Vagina (tissue), 2 donors: Measurements from ENCODE around the gene S100A12.

Experiments
- POLR2A ChIP-seq, 2 donors: fragments of 450-650 bp; IDR thresholded peaks; one replicate each; pipeline ENCODE4 v1.6.1; 2017; ENCODE audit warnings: antibody characterized with exemption in 2 of 2, mild to moderate bottlenecking in 2 of 2, moderate library complexity in 2 of 2
- POLR2AphosphoS5 ChIP-seq, 2 donors: sonication (generic); formaldehyde crosslinking; IDR thresholded peaks; one replicate each; pipeline ENCODE4 v1.9.0; 2017; ENCODE audit warnings: antibody characterized with exemption in 2 of 2, mild to moderate bottlenecking in 2 of 2, low read depth in 1 of 2; ENCODE audit not compliant: insufficient read depth in 1 of 2
- TF ChIP-seq, protein P1 (sequence below), 3 experiments: fragments of 450-650 bp in 2 of 3; fragments of 200-600 bp in 1 of 3; sonication (generic) in 1 of 3; IDR thresholded peaks; one replicate each; pipeline ENCODE4 v1.5.1; 2017 to 2019; ENCODE audit warnings: antibody characterized with exemption in 3 of 3, mild to moderate bottlenecking in 2 of 3, moderate library complexity in 2 of 3

DNA sequence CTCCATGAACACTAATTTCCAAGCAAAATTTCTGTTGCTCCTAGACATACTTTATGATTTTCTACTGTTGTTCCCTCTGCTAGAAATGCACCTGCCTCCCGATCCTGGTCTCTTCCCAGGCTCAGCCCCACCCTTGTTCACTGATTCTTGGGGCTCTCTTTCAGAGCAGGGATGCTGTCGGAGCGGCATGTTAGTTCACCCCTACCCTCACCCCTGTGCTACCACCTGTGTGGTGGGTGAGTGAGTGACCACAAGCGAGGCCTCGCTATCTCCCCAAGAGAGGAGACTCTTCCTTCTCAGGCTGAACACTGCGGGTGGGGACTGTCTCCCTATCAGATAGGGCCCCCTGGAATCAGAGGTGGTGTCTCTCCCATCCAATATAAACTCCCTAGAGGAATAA lies 20.4 kb upstream of the S100A12 start:
- TF ChIP-seq POLR2AphosphoS5 (IDR thresholded peaks at IDR 0.05; ENCODE audit: insufficient read depth in 1 of 2, low read depth in 1 of 2) = no peak
- TF ChIP-seq, protein P1, sequence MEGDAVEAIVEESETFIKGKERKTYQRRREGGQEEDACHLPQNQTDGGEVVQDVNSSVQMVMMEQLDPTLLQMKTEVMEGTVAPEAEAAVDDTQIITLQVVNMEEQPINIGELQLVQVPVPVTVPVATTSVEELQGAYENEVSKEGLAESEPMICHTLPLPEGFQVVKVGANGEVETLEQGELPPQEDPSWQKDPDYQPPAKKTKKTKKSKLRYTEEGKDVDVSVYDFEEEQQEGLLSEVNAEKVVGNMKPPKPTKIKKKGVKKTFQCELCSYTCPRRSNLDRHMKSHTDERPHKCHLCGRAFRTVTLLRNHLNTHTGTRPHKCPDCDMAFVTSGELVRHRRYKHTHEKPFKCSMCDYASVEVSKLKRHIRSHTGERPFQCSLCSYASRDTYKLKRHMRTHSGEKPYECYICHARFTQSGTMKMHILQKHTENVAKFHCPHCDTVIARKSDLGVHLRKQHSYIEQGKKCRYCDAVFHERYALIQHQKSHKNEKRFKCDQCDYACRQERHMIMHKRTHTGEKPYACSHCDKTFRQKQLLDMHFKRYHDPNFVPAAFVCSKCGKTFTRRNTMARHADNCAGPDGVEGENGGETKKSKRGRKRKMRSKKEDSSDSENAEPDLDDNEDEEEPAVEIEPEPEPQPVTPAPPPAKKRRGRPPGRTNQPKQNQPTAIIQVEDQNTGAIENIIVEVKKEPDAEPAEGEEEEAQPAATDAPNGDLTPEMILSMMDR (IDR thresholded peaks at IDR 0.05) = no peak
- TF ChIP-seq POLR2A (IDR thresholded peaks at IDR 0.05) = no peak
